Mesenchymal stem cell (in vitro differentiated cells and primary cell): ENCODE measurements around the gene THBD.

Experiments used
- DNase-seq: peaks from one replicate; pipeline ENCODE4 v3.0.0-alpha.2; 2013
- H2AFZ ChIP-seq: one replicate; pipeline ENCODE4 v1.6.1; 2013; ENCODE audit warnings: low read depth, mild to moderate bottlenecking, control low read depth, inconsistent platforms, low read length, moderate library complexity
- H2AK5ac ChIP-seq: 2 replicates; pipeline ENCODE4 v1.6.1; 2013; ENCODE audit warnings: low read length, moderate library complexity, mild to moderate bottlenecking, inconsistent platforms; ENCODE audit not compliant: severe bottlenecking
- H2BK120ac ChIP-seq: one replicate; pipeline ENCODE4 v1.6.1; 2013; ENCODE audit warnings: low read depth, mild to moderate bottlenecking, inconsistent platforms, low read length, moderate library complexity
- H2BK12ac ChIP-seq, 2 experiments: one replicate each; pipeline ENCODE4 v1.6.1; 2013; ENCODE audit warnings: inconsistent platforms in 2 of 2, low read length in 2 of 2, mild to moderate bottlenecking in 2 of 2, moderate library complexity in 2 of 2, control low read depth in 1 of 2
- H2BK15ac ChIP-seq: one replicate; pipeline ENCODE4 v1.6.1; 2013; ENCODE audit warnings: mild to moderate bottlenecking, low read depth, inconsistent platforms; ENCODE audit not compliant: poor library complexity, severe bottlenecking
- H2BK5ac ChIP-seq: 2 replicates; pipeline ENCODE4 v1.6.1; 2013; ENCODE audit warnings: low read depth, mild to moderate bottlenecking, low read length, control low read depth, inconsistent platforms; ENCODE audit not compliant: poor library complexity, severe bottlenecking
- H3K14ac ChIP-seq, 2 experiments: one replicate each; pipeline ENCODE4 v1.6.1; 2013; ENCODE audit warnings: inconsistent platforms in 2 of 2, low read length in 2 of 2, control low read depth in 1 of 2, mild to moderate bottlenecking in 1 of 2, moderate library complexity in 1 of 2
- H3K18ac ChIP-seq, 2 experiments: one replicate each; pipeline ENCODE4 v1.6.1; 2013; ENCODE audit warnings: inconsistent platforms in 2 of 2, low read length in 2 of 2, control low read depth in 1 of 2, low read depth in 1 of 2, mild to moderate bottlenecking in 1 of 2
- H3K23ac ChIP-seq, 2 experiments: one replicate each; pipeline ENCODE4 v1.6.1; 2013; ENCODE audit warnings: inconsistent platforms in 2 of 2, low read length in 2 of 2, mild to moderate bottlenecking in 2 of 2, moderate library complexity in 2 of 2, control low read depth in 1 of 2
- H3K27ac ChIP-seq: 2 replicates; pipeline ENCODE4 v1.5.1; 2013; ENCODE audit warnings: mild to moderate bottlenecking, moderate library complexity, low read length, control low read depth, inconsistent platforms; ENCODE audit not compliant: poor library complexity, severe bottlenecking
- H3K27me3 ChIP-seq, 2 experiments: 2 replicates each; pipeline versions ENCODE4 v1.6.1 to v1.7.0; 2013; ENCODE audit warnings: low read length in 2 of 2, mild to moderate bottlenecking in 2 of 2, moderate library complexity in 2 of 2, control low read depth in 1 of 2, inconsistent platforms in 1 of 2; ENCODE audit not compliant: control insufficient read depth in 1 of 2, insufficient read depth in 1 of 2
- H3K36me3 ChIP-seq, 2 experiments: 2 replicates each; pipeline versions ENCODE4 v1.6.1 to v1.7.0; 2013; ENCODE audit warnings: low read length in 2 of 2, control low read depth in 1 of 2, inconsistent platforms in 1 of 2, low read depth in 1 of 2, mild to moderate bottlenecking in 1 of 2; ENCODE audit not compliant: insufficient read depth in 2 of 2, control insufficient read depth in 1 of 2
- H3K4ac ChIP-seq, 2 experiments: one replicate each; pipeline ENCODE4 v1.6.1; 2013; ENCODE audit warnings: inconsistent platforms in 2 of 2, low read length in 2 of 2, mild to moderate bottlenecking in 2 of 2, moderate library complexity in 2 of 2, control low read depth in 1 of 2, low read depth in 1 of 2
- H3K4me1 ChIP-seq: 2 replicates; pipeline ENCODE4 v1.6.1; 2013; ENCODE audit warnings: low read depth, low read length, control low read depth; ENCODE audit not compliant: control insufficient read depth, insufficient read depth
- H3K4me2 ChIP-seq: 2 replicates; pipeline ENCODE4 v1.6.1; 2013; ENCODE audit warnings: low read length, mild to moderate bottlenecking, inconsistent platforms; ENCODE audit not compliant: poor library complexity, severe bottlenecking
- H3K4me3 ChIP-seq, 2 experiments: 2 replicates each; pipeline versions ENCODE4 v1.5.1 to v1.7.0; 2013; ENCODE audit warnings: low read length in 2 of 2, mild to moderate bottlenecking in 2 of 2, control low read depth in 1 of 2, low read depth in 1 of 2; ENCODE audit not compliant: insufficient read depth in 1 of 2
- H3K79me1 ChIP-seq: replicated peaks from 2 replicates; pipeline ENCODE4 v1.6.1; 2013; ENCODE audit warnings: mild to moderate bottlenecking, control low read depth, low read length, inconsistent platforms; ENCODE audit not compliant: poor library complexity, severe bottlenecking
- H3K9ac ChIP-seq: 2 replicates; pipeline ENCODE4 v1.7.0; 2013; ENCODE audit warnings: mild to moderate bottlenecking, low read length, moderate library complexity
- H3K9me3 ChIP-seq: 2 replicates; pipeline ENCODE4 v1.7.0; 2013; ENCODE audit warnings: mild to moderate bottlenecking, low read length; ENCODE audit not compliant: control insufficient read depth
- H4K8ac ChIP-seq: one replicate; pipeline ENCODE4 v1.6.1; 2013; ENCODE audit warnings: inconsistent platforms, mild to moderate bottlenecking, low read length, moderate library complexity
- H4K91ac ChIP-seq: one replicate; pipeline ENCODE4 v1.6.1; 2013; ENCODE audit warnings: mild to moderate bottlenecking, low read length, inconsistent platforms
- WGBS: methylation state at CpG from one replicate; pipeline ENCODE4 v1.1.7; 2013; ENCODE audit warnings: mixed read lengths; 5-methylcytosine and 5-hydroxymethylcytosine counted together

Gene THBD

GRCh38 chr20:22999756-23000155 is 49.7 kb downstream of the THBD start:
- Histone ChIP-seq H2BK5ac (no peak overlapping the region), H3K4me2 (no peak overlapping the region), H3K4ac (no peak overlapping the region), H3K4me3 (no peak overlapping the region), H2BK12ac (no peak overlapping the region), H3K23ac (no peak overlapping the region), H3K14ac (no peak overlapping the region), H3K27me3 (peaks cover 0 to 2% of the 10 kb centered on the region in 2 experiments), H4K8ac (no peak overlapping the region), H2BK120ac (no peak overlapping the region), H3K18ac (no peak overlapping the region), H2AK5ac (no peak overlapping the region), H2BK15ac (no peak overlapping the region), H3K9ac (no peak overlapping the region), H4K91ac (no peak overlapping the region), H3K36me3 (no peaks in the 10 kb centered on the region), H3K4me1 (no peaks in the 10 kb centered on the region), H2AFZ (no peak overlapping the region), H3K27ac (peak overlapping the region; percentile 36), H3K79me1 (no peaks in the 10 kb centered on the region), H3K9me3 (no peaks in the 10 kb centered on the region)
- no peak for DNase-seq
- 62% methylated on average over 4 of the region's 4 CpGs for WGBS

- Histone ChIP-seq H3K4me3 (no peak overlapping the region), H2BK5ac (no peak overlapping the region), H4K91ac (no peak overlapping the region)
These were observed 51.0 kb downstream of the THBD start for GRCh38 chr20:22998476-22998875.

GRCh38 chr20:22995923-22996322 is 53.5 kb downstream of the THBD start:
- no peak overlapping the region for H3K27ac ChIP-seq
- no peak overlapping the region for H2AK5ac ChIP-seq
- H3K4me1 ChIP-seq: no peaks in the 10 kb centered on the region
- no peak overlapping the region for H3K23ac ChIP-seq
- H3K27me3 ChIP-seq: peaks cover 0 to 3% of the 10 kb centered on the region in 2 experiments
- no peaks in the 10 kb centered on the region for H3K9me3 ChIP-seq
- no peak overlapping the region for H4K91ac ChIP-seq
- H3K79me1 ChIP-seq: no peaks in the 10 kb centered on the region
- no peak overlapping the region for H3K4ac ChIP-seq
- H3K9ac ChIP-seq: no peak overlapping the region
- H3K18ac ChIP-seq: no peak overlapping the region
- WGBS: 91% methylated on average over 1 of the region's 1 CpG
- H4K8ac ChIP-seq: no peak overlapping the region
- no peak overlapping the region for H2AFZ ChIP-seq
- DNase-seq: no peak
- no peak overlapping the region for H2BK15ac ChIP-seq
- H2BK120ac ChIP-seq: no peak overlapping the region
- H3K36me3 ChIP-seq: no peaks in the 10 kb centered on the region
- H3K14ac ChIP-seq: no peak overlapping the region
- no peak overlapping the region for H2BK5ac ChIP-seq
- H2BK12ac ChIP-seq: no peak overlapping the region
- no peak overlapping the region for H3K4me3 ChIP-seq
- no peak overlapping the region for H3K4me2 ChIP-seq

More at GRCh38 chr20:22998476-22998875, 51.0 kb downstream of the THBD start:
- no peak for DNase-seq
- no peak overlapping the region for H3K4ac ChIP-seq
- no peaks in the 10 kb centered on the region for H3K79me1 ChIP-seq
- H2AK5ac ChIP-seq: no peak overlapping the region
- H2BK15ac ChIP-seq: no peak overlapping the region
- no peak overlapping the region for H3K27ac ChIP-seq
- H4K8ac ChIP-seq: no peak overlapping the region
- H3K18ac ChIP-seq: no peak overlapping the region
- no peak overlapping the region for H2BK12ac ChIP-seq
- H3K4me1 ChIP-seq: no peaks in the 10 kb centered on the region
- no peaks in the 10 kb centered on the region for H3K9me3 ChIP-seq
- H3K4me2 ChIP-seq: no peak overlapping the region
- H3K9ac ChIP-seq: no peak overlapping the region
- no peak overlapping the region for H3K14ac ChIP-seq
- no peak overlapping the region for H2BK120ac ChIP-seq
- peaks cover 0 to 3% of the 10 kb centered on the region in 2 experiments for H3K27me3 ChIP-seq
- no peaks in the 10 kb centered on the region for H3K36me3 ChIP-seq
- H2AFZ ChIP-seq: no peak overlapping the region
- H3K23ac ChIP-seq: no peak overlapping the region
- 60% methylated on average over 1 of the region's 2 CpGs for WGBS
